HG02678 (cell line): ENCODE data around the gene ZNF267.
"Not testable (repeated sequence)": the region's sequence is repeated elsewhere in the genome, so short reads cannot be mapped to it uniquely, and the experiment has no call there.

ENCODE experiments used
- ATAC-seq: cut with Tn5 transposase; IDR thresholded peaks from one replicate; pipeline ENCODE4 v1.9.1; 2021; ENCODE audit warnings: mild to moderate bottlenecking, moderate library complexity; ENCODE audit not compliant: unreplicated experiment

The ZNF267 gene

GRCh38 chr16:31877876-31878642 lies 4.5 kb downstream of the ZNF267 start:
- ATAC-seq: no peak

GRCh38 chr16:31879937-31880321 lies 6.3 kb downstream of the ZNF267 start:
- ATAC-seq: no peak

- ATAC-seq: no peak
These were observed 6.8 kb downstream of the ZNF267 start for GRCh38 chr16:31880322-31880979.

DNA sequence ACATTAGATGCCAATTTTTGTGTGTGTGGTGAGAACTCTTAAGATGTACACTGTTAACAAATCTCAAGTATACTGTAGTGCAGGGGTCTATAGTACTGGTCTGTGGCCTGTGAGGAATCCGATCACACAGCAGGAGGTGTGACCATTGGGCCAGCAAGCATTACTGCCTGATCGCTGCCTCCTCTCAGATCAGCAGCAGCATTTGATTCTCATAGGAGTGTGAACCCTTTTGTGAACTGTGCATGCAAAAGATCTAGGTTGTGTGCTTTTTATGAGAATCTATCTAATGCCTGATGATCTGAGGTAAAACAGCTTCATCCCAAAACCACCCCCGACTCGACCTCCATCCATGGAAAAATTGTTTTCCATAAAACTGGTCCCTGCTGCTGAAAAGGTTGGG lies 12.6 kb downstream of the ZNF267 start:
- ATAC-seq: no peak

- ATAC-seq: no peak
These were observed 15.1 kb downstream of the ZNF267 start for GRCh38 chr16:31888735-31889134.

DNA sequence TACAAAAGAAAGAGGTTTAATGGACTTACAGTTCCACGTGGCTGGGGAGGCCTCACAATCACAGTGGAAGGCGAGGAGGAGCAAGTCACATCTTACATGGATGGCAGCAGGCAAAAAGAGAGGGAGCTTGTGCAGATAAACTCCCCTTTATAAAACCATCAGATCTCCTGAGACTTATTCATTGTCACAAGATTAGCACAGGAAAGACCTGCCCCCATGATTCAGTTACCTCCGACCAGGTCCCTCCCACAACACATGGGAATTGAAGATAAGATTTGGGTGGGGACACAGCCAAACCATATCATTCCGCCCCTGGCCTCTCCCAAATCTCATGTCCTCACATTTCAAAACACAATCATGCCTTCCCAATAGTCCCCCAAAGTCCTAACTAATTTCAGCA lies 18.5 kb downstream of the ZNF267 start:
- ATAC-seq: not testable (repeated sequence)

- no peak for ATAC-seq
These were observed 20.2 kb downstream of the ZNF267 start for GRCh38 chr16:31893824-31894223.

DNA sequence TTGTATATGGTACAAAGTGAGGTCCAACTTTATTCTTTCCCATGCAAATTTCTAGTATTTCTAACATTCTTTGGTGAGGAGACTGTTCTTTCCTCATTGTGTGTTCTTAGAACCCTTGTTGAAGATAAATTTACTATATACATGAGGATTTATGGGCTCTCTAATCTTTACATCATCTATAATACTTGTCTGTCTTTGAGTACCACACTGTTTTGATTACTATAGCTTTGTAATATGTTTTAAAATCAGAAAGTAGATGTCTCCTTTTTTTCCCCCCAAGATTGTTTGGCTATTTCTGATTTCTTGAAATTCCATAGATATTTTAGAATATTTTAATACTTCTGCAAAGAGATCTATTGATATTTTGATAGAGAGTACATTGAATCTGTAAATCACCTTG lies 23.7 kb downstream of the ZNF267 start:
- no peak for ATAC-seq

GRCh38 chr16:31899505-31899904 lies 25.9 kb downstream of the ZNF267 start:
- no peak for ATAC-seq

DNA sequence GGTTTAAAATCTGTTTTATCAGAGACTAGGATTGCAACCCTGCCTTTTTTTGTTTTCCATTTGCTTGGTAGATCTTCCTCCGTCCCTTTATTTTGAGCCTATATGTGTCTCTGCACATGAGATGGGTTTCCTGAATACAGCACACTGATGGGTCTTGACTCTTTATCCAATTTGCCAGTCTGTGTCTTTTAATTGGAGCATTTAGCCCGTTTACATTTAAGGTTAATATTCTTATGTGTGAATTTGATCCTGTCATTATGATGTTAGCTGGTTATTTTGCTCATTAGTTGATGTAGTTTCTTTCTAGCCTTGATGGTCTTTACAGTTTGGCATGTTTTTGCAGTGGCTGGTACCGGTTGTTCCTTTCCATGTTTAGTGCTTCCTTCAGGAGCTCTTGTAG lies 31.0 kb downstream of the ZNF267 start:
- not testable (repeated sequence) for ATAC-seq

DNA sequence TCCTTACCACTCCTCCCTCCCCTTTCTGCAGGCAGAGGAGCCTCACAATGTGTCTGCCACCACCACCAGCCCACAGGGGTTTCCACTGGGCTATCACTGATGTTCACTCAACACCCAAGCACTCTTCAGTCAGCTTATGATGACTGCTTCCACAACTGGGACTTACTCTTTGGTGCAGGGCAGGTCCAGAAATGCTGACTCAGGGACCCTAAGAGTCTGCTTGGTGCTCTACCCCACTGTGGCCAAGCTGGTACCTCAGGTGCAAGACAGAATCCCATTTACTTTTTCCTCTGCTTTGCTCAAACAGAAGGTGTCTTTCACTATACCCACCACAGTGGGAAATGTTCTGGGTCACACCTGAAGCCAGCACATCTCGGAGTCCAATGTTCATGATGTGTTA lies 40.1 kb downstream of the ZNF267 start:
- ATAC-seq: no peak

DNA sequence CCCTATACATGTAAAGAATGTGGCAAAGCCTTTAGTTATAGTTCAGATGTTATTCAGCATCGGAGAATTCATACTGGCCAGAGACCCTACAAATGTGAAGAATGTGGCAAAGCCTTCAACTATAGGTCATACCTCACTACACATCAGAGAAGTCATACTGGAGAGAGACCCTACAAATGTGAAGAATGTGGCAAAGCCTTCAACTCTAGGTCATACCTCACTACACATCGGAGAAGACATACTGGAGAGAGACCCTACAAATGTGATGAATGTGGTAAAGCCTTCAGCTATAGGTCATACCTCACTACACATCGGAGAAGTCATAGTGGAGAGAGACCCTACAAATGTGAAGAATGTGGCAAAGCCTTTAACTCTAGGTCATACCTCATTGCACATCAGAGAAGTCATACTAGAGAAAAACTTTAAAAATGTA lies 42.5 kb downstream of the ZNF267 start:
- no peak for ATAC-seq

DNA sequence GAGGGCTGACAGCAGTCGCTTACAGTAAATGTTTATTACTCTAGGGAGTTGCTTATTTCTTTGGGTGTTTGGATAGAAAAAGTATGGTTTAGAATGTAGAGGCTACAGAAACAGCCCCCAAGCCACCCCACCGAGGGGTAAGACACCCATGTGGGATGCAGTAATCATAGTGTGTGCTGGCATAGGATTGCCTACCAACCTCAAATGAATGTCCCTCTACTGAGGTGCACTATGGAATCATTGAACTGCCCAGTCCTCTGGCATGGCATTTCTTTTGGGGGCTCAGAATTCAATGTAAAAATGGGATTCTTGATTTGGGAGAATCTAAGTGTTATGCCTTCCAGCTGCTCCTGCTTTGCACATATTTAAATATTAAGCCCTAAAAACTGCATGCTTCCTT lies 46.8 kb downstream of the ZNF267 start:
- ATAC-seq: no peak

GRCh38 chr16:31951806-31952205 lies 78.2 kb downstream of the ZNF267 start:
- not testable (repeated sequence) for ATAC-seq

DNA sequence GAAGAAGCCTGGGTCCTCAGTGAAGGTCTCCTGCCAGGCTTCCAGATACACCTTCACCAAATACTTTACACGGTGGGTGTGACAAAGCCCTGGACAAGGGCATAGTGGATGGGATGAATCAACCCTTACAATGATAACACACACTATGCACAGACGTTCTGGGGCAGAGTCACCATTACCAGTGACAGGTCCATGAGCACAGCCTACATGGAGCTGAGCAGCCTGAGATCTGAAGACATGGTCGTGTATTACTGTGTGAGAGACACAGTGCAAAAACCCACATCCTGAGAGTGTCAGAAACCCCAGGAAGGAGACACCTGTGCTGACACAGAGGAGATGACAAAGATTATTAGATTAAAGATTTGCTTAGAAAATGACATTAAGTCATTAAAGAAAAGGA lies 78.6 kb downstream of the ZNF267 start:
- not testable (repeated sequence) for ATAC-seq

- not testable (repeated sequence) for ATAC-seq
These were observed 82.6 kb downstream of the ZNF267 start for GRCh38 chr16:31956221-31956620.

GRCh38 chr16:31960186-31960910 lies 86.7 kb downstream of the ZNF267 start:
- not testable (repeated sequence) for ATAC-seq
